HepG2 (cell line): Measurements from ENCODE around the gene ZNF629. TPM values are rescaled to one million over a fixed set of nuclear protein-coding genes. Genes with fewer than 3 reads are reported as not detected.

Experiments used
- ARID4A ChIP-seq: sonication (generic); formaldehyde crosslinking; IDR thresholded peaks from 2 replicates; pipeline ENCODE4 v1.5.0; 2020; ENCODE audit warnings: mild to moderate bottlenecking, missing genetic modification reagents, borderline replicate concordance
- ESRRA ChIP-seq: sonication (generic); formaldehyde crosslinking; IDR thresholded peaks from 2 replicates; pipeline ENCODE4 v1.5.1; 2020; ENCODE audit warnings: mild to moderate bottlenecking, low read depth, missing genetic modification reagents
- FOXC1 ChIP-seq: sonication (generic); formaldehyde crosslinking; IDR thresholded peaks from 2 replicates; pipeline ENCODE4 v1.8.0; 2022; ENCODE audit warnings: mild to moderate bottlenecking, missing genetic modification reagents, borderline replicate concordance
- IKZF1 ChIP-seq: fragments of 450-650 bp; IDR thresholded peaks from 2 replicates; pipeline ENCODE4 v1.7.1; 2016
- ISL2 ChIP-seq: sonication (generic); formaldehyde crosslinking; IDR thresholded peaks from 2 replicates; pipeline ENCODE4 v1.5.0; 2020; ENCODE audit warnings: missing genetic modification reagents
- KDM5B ChIP-seq: sonication (generic); formaldehyde crosslinking; IDR thresholded peaks from 2 replicates; pipeline ENCODE4 v1.4.0; 2020; ENCODE audit warnings: missing genetic modification reagents, mild to moderate bottlenecking, borderline replicate concordance
- MTERF4 ChIP-seq: sonication (generic); formaldehyde crosslinking; IDR thresholded peaks from 2 replicates; pipeline ENCODE4 v1.8.0; 2023; ENCODE audit warnings: mild to moderate bottlenecking, missing genetic modification reagents
- NFKBIZ ChIP-seq: IDR thresholded peaks from 2 replicates; pipeline ENCODE4 v1.6.1; 2018; ENCODE audit warnings: missing genetic modification reagents, missing compliant biosample characterization
- SPEN ChIP-seq: sonication (generic); formaldehyde crosslinking; IDR thresholded peaks from 2 replicates; pipeline ENCODE4 v1.5.1; 2020; ENCODE audit warnings: low read depth, mild to moderate bottlenecking, missing genetic modification reagents
- ZNF280B ChIP-seq: sonication (generic); formaldehyde crosslinking; IDR thresholded peaks from 2 replicates; pipeline ENCODE4 v1.5.0; 2020; ENCODE audit warnings: missing genetic modification reagents, mild to moderate bottlenecking, borderline replicate concordance
- ZNF574 ChIP-seq: sonication (generic); formaldehyde crosslinking; IDR thresholded peaks from 2 replicates; pipeline ENCODE4 v1.4.0; 2020; ENCODE audit warnings: missing genetic modification reagents
- ZNF580 ChIP-seq: IDR thresholded peaks from 2 replicates; pipeline ENCODE4 v1.6.1; 2016; ENCODE audit warnings: low read depth, borderline replicate concordance
- ZNF609 ChIP-seq: sonication (generic); formaldehyde crosslinking; IDR thresholded peaks from 2 replicates; pipeline ENCODE4 v1.4.0; 2020; ENCODE audit warnings: mild to moderate bottlenecking, missing genetic modification reagents, borderline replicate concordance
- polyA plus RNA-seq, 8 experiments: library from polyadenylated mRNA; depleted of rRNA in 3 of 8; stranded (reverse) in 7 of 8; unstranded in 1 of 8; fragments of >200 nt; fragmentation: Illumina TruSeq in 4 of 8; extraction: Trizol in 4 of 8; gene quantifications; 2 replicates each; pipeline versions ENCODE4 v1.2.1 to v1.2.3, GENCODE V29; 2011 to 2016; ENCODE audit warnings: low read depth in 4 of 8, missing spikeins in 1 of 8, mixed read lengths in 1 of 8; ENCODE audit not compliant: insufficient read depth in 1 of 8
- total RNA-seq, 5 experiments: library from RNA; depleted of rRNA; stranded (reverse); fragments of >200 nt; fragmentation: Illumina TruSeq; extraction: Trizol; gene quantifications; 2 replicates each; pipeline ENCODE4 v1.2.3, GENCODE V29; 2016; ENCODE audit warnings: low read depth in 1 of 5

Gene ZNF629
- total and polyA plus RNA-seq, 2 of the 13 experiments (the other 11 are each of a cell fraction or from before 2014, with no cell fraction given) = 6.1 to 16.5 TPM

- TF ChIP-seq ZNF280B (CRISPR knock-in tag) (no peak), MTERF4 (no peak), KDM5B (no peak), IKZF1 (no peak), ESRRA (CRISPR knock-in tag) (no peak), SPEN (CRISPR knock-in tag) (no peak), ZNF580 (CRISPR knock-in tag) (no peak), FOXC1 (peak; percentile 39; the same call in 1 of the 2 replicates), NFKBIZ (CRISPR knock-in tag) (no peak), ARID4A (CRISPR knock-in tag) (no peak), ZNF574 (CRISPR knock-in tag) (peak; percentile 42; the same call in 1 of the 2 replicates), ZNF609 (CRISPR knock-in tag) (no peak), ISL2 (CRISPR knock-in tag) (no peak)
These were observed 6.6 kb upstream of the ZNF629 start (continued) for GRCh38 chr16:30793508-30794069.
